NCI-H2081 (cell line): ENCODE data around the gene STX19.
"Not testable (repeated sequence)": the region's sequence is repeated elsewhere in the genome, so short reads cannot be mapped to it uniquely, and the experiment has no call there.

ENCODE experiments used
- DNase-seq, 2 experiments: peaks; one replicate each; lab custom pipeline; 2025; lab: John Stamatoyannopoulos, UW

The STX19 gene

GRCh38 chr3:94028093-94028837, at the start of gene STX19:
TSS of gene STX19 (minus strand) at chr3:94028597. CDS start at chr3:94015269, 13,328 bp downstream.
- peak; percentile 75 to 90 for DNase-seq

GRCh38 chr3:94076055-94076454, 47.7 kb upstream of the STX19 start:
- DNase-seq, result no peak

- DNase-seq, result no peak
These were observed 43.4 kb upstream of the STX19 start for GRCh38 chr3:94071713-94072284.

GRCh38 chr3:94070341-94070911, 42.0 kb upstream of the STX19 start:
- DNase-seq, result no peak

- DNase-seq, result peak in 1 of 2 experiments; percentile 20
These were observed 40.9 kb upstream of the STX19 start for GRCh38 chr3:94069194-94069813.

- DNase-seq, result no peak
These were observed 38.4 kb upstream of the STX19 start for GRCh38 chr3:94066506-94067500.

- DNase-seq, result no peak
These were observed 37.6 kb upstream of the STX19 start for GRCh38 chr3:94065819-94066480.

- no peak for DNase-seq
These were observed 36.7 kb upstream of the STX19 start for GRCh38 chr3:94065122-94065521.

GRCh38 chr3:94064243-94064860, 36.0 kb upstream of the STX19 start:
- no peak for DNase-seq

GRCh38 chr3:94063496-94064119, 35.2 kb upstream of the STX19 start:
- DNase-seq, result no peak

GRCh38 chr3:94062513-94063404, 34.4 kb upstream of the STX19 start, which contains the start of the genes DHFR2 and NSUN3:
TSS of gene DHFR2 (minus strand) at chr3:94062916. CDS start at chr3:94061511, 1,405 bp downstream.
TSS of gene NSUN3 (plus strand) at chr3:94063061. CDS start at chr3:94063127, 66 bp downstream.
- DNase-seq, result peak; percentile 96 to 98

GRCh38 chr3:94061297-94061696, 32.9 kb upstream of the STX19 start:
- DNase-seq, result no peak

- no peak for DNase-seq
These were observed 22.1 kb upstream of the STX19 start for GRCh38 chr3:94050546-94050945.

- DNase-seq, result no peak
These were observed 20.9 kb upstream of the STX19 start for GRCh38 chr3:94049267-94049666.

GRCh38 chr3:94046533-94046932, 18.1 kb upstream of the STX19 start:
- no peak for DNase-seq

GRCh38 chr3:94044100-94044936, 15.9 kb upstream of the STX19 start:
- not testable (repeated sequence) for DNase-seq

GRCh38 chr3:94043285-94043684, 14.9 kb upstream of the STX19 start:
- no peak for DNase-seq
